Measurements from ENCODE around the gene APEX1.

APEX1 gene

GRCh38 chr14:20460458-20461224 is 5.6 kb downstream of the APEX1 start:
- peak overlapping the region; percentile 93 for H3K27ac ChIP-seq (ENCODE audit: low read length)
- peak; percentile 64 for DNase-seq
- H3K79me2 ChIP-seq (ENCODE audit: low read length), result peaks cover 24% of the 10 kb centered on the region
- peak overlapping the region; percentile 93 for H3K9ac ChIP-seq (ENCODE audit: low read length)
- 0 out of 2 replicates have a peak, but pooled peaks cover 4% of the 10 kb centered on the region for H3K4me1 ChIP-seq (ENCODE audit: low read length)
- peak overlapping the region; percentile 64 for H3K4me3 ChIP-seq (ENCODE audit: low read length)
- H4K20me1 ChIP-seq (ENCODE audit: insufficient read depth, low read length), result peaks cover 3% of the 10 kb centered on the region; the same call in 1 of the 2 replicates
- no peaks in the 10 kb centered on the region for H3K36me3 ChIP-seq (replicated peaks; ENCODE audit: insufficient read depth, low read length)
- H3K4me2 ChIP-seq (ENCODE audit: low read depth, low read length), result peak overlapping the region; percentile 43
- H3K9me2 ChIP-seq (replicated peaks; ENCODE audit: insufficient read depth, low read length), result no peaks in the 10 kb centered on the region
- no peaks in the 10 kb centered on the region for H3K27me3 ChIP-seq (replicated peaks; ENCODE audit: insufficient read depth, low read length)
- H3F3A ChIP-seq (ENCODE audit: insufficient read depth, low read length), result peaks cover 18% of the 10 kb centered on the region; the same call in 1 of the 2 replicates
- no peak overlapping the region for H2AFZ ChIP-seq (ENCODE audit: low read length)
- H3K9me3 ChIP-seq (replicated peaks; ENCODE audit: insufficient read depth, low read length), result no peaks in the 10 kb centered on the region
- TF ChIP-seq EZH2phosphoT487 (IDR thresholded peaks at IDR 0.05; ENCODE audit: low read length), result no peak

DNA sequence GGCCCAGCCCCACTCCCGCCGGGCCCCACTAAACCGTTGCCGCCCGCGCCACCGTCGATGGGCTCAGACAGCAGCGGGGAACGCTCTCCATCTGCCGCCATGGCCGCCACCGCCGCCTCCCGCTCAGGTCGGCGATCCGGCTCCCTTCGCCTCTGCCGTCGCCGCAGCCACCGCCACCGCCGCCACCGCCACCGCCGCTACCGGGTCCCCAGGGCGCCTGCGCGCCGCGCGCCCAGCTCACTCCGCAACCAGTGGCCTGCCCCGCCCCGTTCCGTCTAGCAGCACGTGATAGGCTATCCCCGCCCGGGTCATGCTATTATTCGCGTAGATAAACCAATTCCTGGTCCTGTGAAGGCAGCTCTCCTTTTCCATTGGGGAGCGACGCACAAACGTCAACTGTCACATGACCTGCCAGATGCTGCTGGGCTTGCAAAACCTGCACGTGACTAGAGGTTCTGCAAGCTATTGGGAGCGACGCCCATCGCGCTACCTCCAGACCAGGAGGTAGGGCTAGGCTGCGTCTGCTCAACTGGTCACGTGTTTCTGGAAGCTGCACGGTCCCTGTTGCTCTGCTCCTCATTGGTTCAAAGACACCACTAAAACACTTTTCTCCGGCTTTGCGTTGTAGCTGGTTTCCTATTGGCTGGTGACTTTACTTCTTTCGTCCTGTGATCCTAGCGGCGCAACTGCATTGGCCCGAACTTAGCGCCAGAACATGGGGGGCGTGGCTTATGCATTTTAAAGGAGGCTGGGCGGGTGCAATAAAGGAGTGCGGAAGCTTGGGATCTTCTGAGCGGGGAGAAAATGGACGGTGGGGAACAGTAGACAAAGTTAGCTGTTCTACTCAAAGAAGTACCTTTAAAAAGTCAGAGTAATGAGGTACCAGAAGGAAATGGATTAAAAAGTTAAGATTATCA is 6.5 kb downstream of the APEX1 start, which contains the start of gene PIP4P1:
TSS of gene PIP4P1 (minus strand) at position 210 of the 917 bp plus-strand sequence. CDS start at position 101, 109 bp downstream.
- H3K9me2 ChIP-seq (replicated peaks; ENCODE audit: insufficient read depth, low read length), result no peaks in the 10 kb centered on the region

DNA sequence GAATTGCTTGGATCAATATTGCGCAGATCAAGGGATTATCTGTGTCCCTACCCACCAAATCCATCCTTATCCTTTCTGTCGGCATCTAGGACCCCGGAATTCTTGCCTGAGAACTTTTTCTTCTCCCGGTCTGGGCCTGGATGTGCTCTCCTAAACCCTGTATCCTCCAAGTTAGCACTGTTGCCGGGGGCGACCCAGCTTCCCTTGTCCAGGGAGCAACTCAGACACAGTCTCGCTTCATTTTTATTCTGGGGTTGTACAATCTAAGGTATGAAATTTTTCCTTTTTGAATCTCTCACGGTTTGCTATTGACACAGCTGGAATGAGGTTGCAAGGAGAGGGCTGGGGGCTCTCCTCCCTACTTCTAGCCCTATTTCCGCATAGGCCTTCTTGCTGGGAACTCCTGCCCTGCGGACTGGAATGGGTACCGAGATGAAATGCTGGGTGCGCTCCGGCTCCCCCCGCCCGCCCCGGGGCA is 13.8 kb downstream of the APEX1 start:
- H3K79me2 ChIP-seq (ENCODE audit: low read length), result peaks cover 36% of the 10 kb centered on the region
- H3K9me2 ChIP-seq (replicated peaks; ENCODE audit: insufficient read depth, low read length), result no peaks in the 10 kb centered on the region
- H3K36me3 ChIP-seq (replicated peaks; ENCODE audit: insufficient read depth, low read length), result no peaks in the 10 kb centered on the region
- H3F3A ChIP-seq (ENCODE audit: insufficient read depth, low read length), result no peaks in the 10 kb centered on the region
- no peaks in the 10 kb centered on the region for H3K9me3 ChIP-seq (replicated peaks; ENCODE audit: insufficient read depth, low read length)
- 0 out of 2 replicates have a peak overlapping the region, but pooled peaks have one; percentile 65 for H2AFZ ChIP-seq (ENCODE audit: low read length)
- no peak for TF ChIP-seq EZH2phosphoT487 (IDR thresholded peaks at IDR 0.05; ENCODE audit: low read length)
- TF ChIP-seq, protein P1, sequence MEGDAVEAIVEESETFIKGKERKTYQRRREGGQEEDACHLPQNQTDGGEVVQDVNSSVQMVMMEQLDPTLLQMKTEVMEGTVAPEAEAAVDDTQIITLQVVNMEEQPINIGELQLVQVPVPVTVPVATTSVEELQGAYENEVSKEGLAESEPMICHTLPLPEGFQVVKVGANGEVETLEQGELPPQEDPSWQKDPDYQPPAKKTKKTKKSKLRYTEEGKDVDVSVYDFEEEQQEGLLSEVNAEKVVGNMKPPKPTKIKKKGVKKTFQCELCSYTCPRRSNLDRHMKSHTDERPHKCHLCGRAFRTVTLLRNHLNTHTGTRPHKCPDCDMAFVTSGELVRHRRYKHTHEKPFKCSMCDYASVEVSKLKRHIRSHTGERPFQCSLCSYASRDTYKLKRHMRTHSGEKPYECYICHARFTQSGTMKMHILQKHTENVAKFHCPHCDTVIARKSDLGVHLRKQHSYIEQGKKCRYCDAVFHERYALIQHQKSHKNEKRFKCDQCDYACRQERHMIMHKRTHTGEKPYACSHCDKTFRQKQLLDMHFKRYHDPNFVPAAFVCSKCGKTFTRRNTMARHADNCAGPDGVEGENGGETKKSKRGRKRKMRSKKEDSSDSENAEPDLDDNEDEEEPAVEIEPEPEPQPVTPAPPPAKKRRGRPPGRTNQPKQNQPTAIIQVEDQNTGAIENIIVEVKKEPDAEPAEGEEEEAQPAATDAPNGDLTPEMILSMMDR (IDR thresholded peaks at IDR 0.05; ENCODE audit: low read length), result no peak
- no peak for TF ChIP-seq EZH2 (optimal IDR thresholded peaks at IDR 0.05; ENCODE audit: low read depth, low read length)
- peak overlapping the region; percentile 83; the same call in 1 of the 2 replicates for H3K9ac ChIP-seq (ENCODE audit: low read length)
- DNase-seq, result no peak
- peak overlapping the region; percentile 85; the same call in 1 of the 2 replicates for H3K4me3 ChIP-seq (ENCODE audit: low read length)
- H3K4me2 ChIP-seq (ENCODE audit: low read depth, low read length), result peak overlapping the region; percentile 85; the same call in 1 of the 2 replicates
- H3K27me3 ChIP-seq (replicated peaks; ENCODE audit: insufficient read depth, low read length), result no peaks in the 10 kb centered on the region
- H4K20me1 ChIP-seq (ENCODE audit: insufficient read depth, low read length), result no peaks in the 10 kb centered on the region
- peaks cover 4% of the 10 kb centered on the region; the same call in 1 of the 2 replicates for H3K4me1 ChIP-seq (ENCODE audit: low read length)
- H3K27ac ChIP-seq (ENCODE audit: low read length), result no peak overlapping the region

More for the DNA sequence above, 6.5 kb downstream of the APEX1 start, which contains the start of gene PIP4P1:
- Histone ChIP-seq H3K4me2 (ENCODE audit: low read depth, low read length) (peak within 1 kb of the TSS; percentile 59), H3K36me3 (replicated peaks; ENCODE audit: insufficient read depth, low read length) (no peaks in the 10 kb centered on the region), H3F3A (ENCODE audit: insufficient read depth, low read length) (peaks cover 18% of the 10 kb centered on the region; the same call in 1 of the 2 replicates), H3K27me3 (replicated peaks; ENCODE audit: insufficient read depth, low read length) (no peaks in the 10 kb centered on the region), H3K4me3 (ENCODE audit: low read length) (peak within 1 kb of the TSS; percentile 64), H2AFZ (ENCODE audit: low read length) (0 out of 2 replicates have a peak within 1 kb of the TSS, but pooled peaks have one; percentile 34), H3K9ac (ENCODE audit: low read length) (peak within 1 kb of the TSS; percentile 93), H3K4me1 (ENCODE audit: low read length) (0 out of 2 replicates have a peak, but pooled peaks cover 4% of the 10 kb centered on the region), H3K79me2 (ENCODE audit: low read length) (peaks cover 16% of the 10 kb centered on the region), H3K9me3 (replicated peaks; ENCODE audit: insufficient read depth, low read length) (no peaks in the 10 kb centered on the region), H3K27ac (ENCODE audit: low read length) (peak within 1 kb of the TSS; percentile 93), H4K20me1 (ENCODE audit: insufficient read depth, low read length) (peaks cover 3% of the 10 kb centered on the region; the same call in 1 of the 2 replicates)
- peak; percentile 98 for DNase-seq
- TF ChIP-seq EZH2 (optimal IDR thresholded peaks at IDR 0.05; ENCODE audit: low read depth, low read length), result no peak
- TF ChIP-seq, protein P1 (IDR thresholded peaks at IDR 0.05; ENCODE audit: low read length), result no peak
- TF ChIP-seq EZH2phosphoT487 (IDR thresholded peaks at IDR 0.05; ENCODE audit: low read length), result no peak
